Measurements from ENCODE around the gene DSCAM.

DNA sequence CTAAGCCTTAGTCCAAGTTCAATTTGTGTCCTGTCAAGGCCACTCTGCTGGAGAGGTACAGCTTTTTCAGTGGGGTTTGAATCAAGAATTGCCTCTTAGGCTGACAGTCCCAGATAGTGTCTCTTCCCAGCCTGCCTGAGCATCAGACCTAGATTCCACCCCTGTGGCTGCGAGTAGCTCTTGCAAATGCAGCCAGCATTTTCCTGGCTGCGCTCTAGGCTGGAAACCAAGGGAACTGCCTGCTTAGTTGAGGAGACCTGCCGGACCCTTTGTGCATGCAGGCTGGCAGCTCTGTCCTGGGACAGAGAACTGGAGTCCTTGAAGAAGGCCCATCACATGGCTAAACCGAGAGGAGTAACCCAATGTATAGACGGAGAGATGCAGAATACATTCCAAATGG is 686.0 kb downstream of the DSCAM start:
- TF ChIP-seq CTCF (conservative IDR thresholded peaks at IDR 0.05; ENCODE audit: low read depth in 2 of 2) (no peak), NANOG (IDR thresholded peaks at IDR 0.05; ENCODE audit: borderline replicate concordance) (no peak), POLR2AphosphoS5 (IDR thresholded peaks at IDR 0.05; ENCODE audit: low read depth) (no peak), EZH2phosphoT487 (IDR thresholded peaks at IDR 0.05; ENCODE audit: unreplicated experiment) (no peak), EZH2 (IDR thresholded peaks at IDR 0.05; ENCODE audit: low read depth, unreplicated experiment) (no peak), JUNB (IDR thresholded peaks at IDR 0.05; ENCODE audit: unreplicated experiment) (no peak), REST (IDR thresholded peaks at IDR 0.05; ENCODE audit: unreplicated experiment) (no peak), CREB1 (CRISPR knock-in tag; IDR thresholded peaks at IDR 0.05; ENCODE audit: low read depth) (no peak), ZNF114 (CRISPR knock-in tag; IDR thresholded peaks at IDR 0.05) (no peak), STAT1 (IDR thresholded peaks at IDR 0.05; ENCODE audit: unreplicated experiment) (no peak)
- TF ChIP-seq, protein P1, sequence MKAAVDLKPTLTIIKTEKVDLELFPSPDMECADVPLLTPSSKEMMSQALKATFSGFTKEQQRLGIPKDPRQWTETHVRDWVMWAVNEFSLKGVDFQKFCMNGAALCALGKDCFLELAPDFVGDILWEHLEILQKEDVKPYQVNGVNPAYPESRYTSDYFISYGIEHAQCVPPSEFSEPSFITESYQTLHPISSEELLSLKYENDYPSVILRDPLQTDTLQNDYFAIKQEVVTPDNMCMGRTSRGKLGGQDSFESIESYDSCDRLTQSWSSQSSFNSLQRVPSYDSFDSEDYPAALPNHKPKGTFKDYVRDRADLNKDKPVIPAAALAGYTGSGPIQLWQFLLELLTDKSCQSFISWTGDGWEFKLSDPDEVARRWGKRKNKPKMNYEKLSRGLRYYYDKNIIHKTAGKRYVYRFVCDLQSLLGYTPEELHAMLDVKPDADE (IDR thresholded peaks at IDR 0.05) = no peak

Data from GM23338 (cell line).